ENCODE results near the gene PSMB5. TPM values are rescaled to one million over a fixed set of nuclear protein-coding genes. Genes with fewer than 3 reads are reported as not detected.

Gene PSMB5
- total and polyA plus RNA-seq, 2 of the 13 experiments (the other 11 are each of a cell fraction or from before 2014, with no cell fraction given), result 705 to 871 TPM

GRCh38 chr14:23057757-23058653, 23.3 kb upstream of the PSMB5 start (continued):
- TF ChIP-seq ZNF83 (CRISPR knock-in tag; IDR thresholded peaks at IDR 0.05; ENCODE audit: borderline replicate concordance) (peak; percentile 94; the same call in 1 of the 2 replicates), ZC3H4 (CRISPR knock-in tag; IDR thresholded peaks at IDR 0.05; ENCODE audit: borderline replicate concordance) (peak; percentile 69; the same call in 1 of the 2 replicates), SKIL (CRISPR knock-in tag; IDR thresholded peaks at IDR 0.05; ENCODE audit: borderline replicate concordance) (no peak), POLR2G (IDR thresholded peaks at IDR 0.05; ENCODE audit: low read depth, low read length) (peak; percentile 93), SPEN (CRISPR knock-in tag; IDR thresholded peaks at IDR 0.05; ENCODE audit: low read depth) (peak; percentile 72), ZNF503 (CRISPR knock-in tag; IDR thresholded peaks at IDR 0.05) (no peak; the same call in 1 of the 2 replicates), TIGD3 (CRISPR knock-in tag; IDR thresholded peaks at IDR 0.05; ENCODE audit: borderline replicate concordance) (no peak; the same call in 1 of the 2 replicates), RELA (CRISPR knock-in tag; IDR thresholded peaks at IDR 0.05) (peak; percentile 73), ZNF430 (CRISPR knock-in tag; IDR thresholded peaks at IDR 0.05) (peak; percentile 61), ZNF605 (CRISPR knock-in tag; IDR thresholded peaks at IDR 0.05) (peak; percentile 91), ZHX2 (IDR thresholded peaks at IDR 0.05; ENCODE audit: low read depth) (peak; percentile 60; the same call in 1 of the 2 replicates), ZHX2 (CRISPR knock-in tag; IDR thresholded peaks at IDR 0.05; ENCODE audit: borderline replicate concordance) (no peak), IKZF1 (IDR thresholded peaks at IDR 0.05) (no peak), ZNF556 (CRISPR knock-in tag; IDR thresholded peaks at IDR 0.05; ENCODE audit: borderline replicate concordance) (peak; percentile 98), SP5 (CRISPR knock-in tag; IDR thresholded peaks at IDR 0.05; ENCODE audit: borderline replicate concordance, low read depth) (peak; percentile 47; the same call in 1 of the 2 replicates), ZNF564 (CRISPR knock-in tag; IDR thresholded peaks at IDR 0.05) (no peak; the same call in none of the 2 replicates), HIVEP1 (CRISPR knock-in tag; IDR thresholded peaks at IDR 0.05) (peak; percentile 92)
